A549 treated with Hydrocortisone at 1 μM for 4 hours (cell line): ENCODE data around the gene LAMTOR1. TPM values are rescaled to one million over a fixed set of nuclear protein-coding genes. Genes with fewer than 3 reads are reported as not detected.

Source experiments
- total RNA-seq: library from RNA; stranded (reverse); fragments of 200-300 nt; extraction: Qiagen RNA extraction; gene quantifications from 5 replicates; pipeline ENCODE4 v1.2.3, GENCODE V29; 2022

Gene LAMTOR1
- 119 to 153 TPM (median 143 TPM) in 5 replicates for total RNA-seq

DNA sequence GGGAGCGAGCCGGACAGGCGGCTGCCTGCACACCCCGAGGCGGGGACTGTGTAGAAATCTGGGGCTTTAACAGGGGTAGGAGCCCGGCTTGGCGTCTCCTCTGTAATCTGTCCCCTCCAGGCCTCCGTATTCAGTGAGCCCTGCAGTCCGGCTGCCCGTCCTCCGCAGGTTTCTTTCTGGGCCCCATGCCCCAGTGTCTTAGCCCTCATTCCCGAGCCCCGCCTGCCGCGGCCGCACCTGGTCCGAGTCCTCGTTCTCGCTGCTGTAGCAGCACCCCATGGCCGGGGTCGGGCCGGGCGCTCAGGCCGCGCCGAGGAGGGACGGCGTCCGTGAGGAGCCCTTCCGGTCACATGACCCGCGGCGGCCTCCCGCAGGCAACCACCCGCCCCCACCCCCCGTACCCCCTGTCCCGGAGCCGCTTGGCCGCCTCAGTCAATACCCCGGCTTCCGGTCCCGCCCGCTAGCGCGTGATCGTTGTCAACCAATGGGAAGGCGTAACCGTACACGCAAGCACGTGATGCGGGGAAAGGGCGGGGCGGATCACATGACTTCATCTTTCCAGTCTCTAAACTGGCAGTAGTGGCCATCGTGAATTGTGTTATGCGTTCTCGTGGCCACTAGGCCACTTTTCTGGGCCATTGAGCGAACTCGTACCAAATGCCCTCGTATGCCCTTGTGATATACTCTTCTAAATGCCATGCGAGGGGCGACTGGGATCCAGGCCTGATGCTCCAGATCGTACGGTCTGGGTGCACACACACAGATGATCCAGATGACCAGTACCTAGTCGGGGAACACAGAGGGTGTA, at the start of gene LAMTOR1:
Gene LAMTOR1, minus strand, starts transcription at position 352 of the 808 bp plus-strand sequence. Its CDS starts 73 bp downstream, at position 279.

DNA sequence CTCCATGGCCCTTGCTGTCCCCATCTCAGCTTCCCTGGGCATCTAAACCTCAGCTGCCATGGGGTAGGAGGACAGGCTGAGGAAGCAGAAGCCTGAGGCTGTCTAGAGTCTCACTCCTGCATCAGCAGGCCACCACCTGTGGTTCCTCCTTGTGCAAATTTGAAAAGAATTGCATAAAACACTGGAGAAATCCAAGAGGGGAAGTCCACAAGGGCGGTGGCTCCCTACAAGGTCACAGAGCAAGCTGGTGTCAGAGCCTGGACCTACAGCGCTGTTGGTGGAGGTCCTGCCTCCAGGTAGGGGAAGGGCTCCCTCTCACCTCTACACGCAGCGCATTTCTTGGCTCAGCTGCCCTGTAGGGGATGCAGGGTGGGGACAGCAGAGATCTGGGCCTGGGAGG, 32.4 kb upstream of the LAMTOR1 start, which contains the start of gene FOLR3:
Gene FOLR3, plus strand, starts transcription at position 253 of the 400 bp plus-strand sequence. CDS start 228 bp downstream, outside the sequence.

DNA sequence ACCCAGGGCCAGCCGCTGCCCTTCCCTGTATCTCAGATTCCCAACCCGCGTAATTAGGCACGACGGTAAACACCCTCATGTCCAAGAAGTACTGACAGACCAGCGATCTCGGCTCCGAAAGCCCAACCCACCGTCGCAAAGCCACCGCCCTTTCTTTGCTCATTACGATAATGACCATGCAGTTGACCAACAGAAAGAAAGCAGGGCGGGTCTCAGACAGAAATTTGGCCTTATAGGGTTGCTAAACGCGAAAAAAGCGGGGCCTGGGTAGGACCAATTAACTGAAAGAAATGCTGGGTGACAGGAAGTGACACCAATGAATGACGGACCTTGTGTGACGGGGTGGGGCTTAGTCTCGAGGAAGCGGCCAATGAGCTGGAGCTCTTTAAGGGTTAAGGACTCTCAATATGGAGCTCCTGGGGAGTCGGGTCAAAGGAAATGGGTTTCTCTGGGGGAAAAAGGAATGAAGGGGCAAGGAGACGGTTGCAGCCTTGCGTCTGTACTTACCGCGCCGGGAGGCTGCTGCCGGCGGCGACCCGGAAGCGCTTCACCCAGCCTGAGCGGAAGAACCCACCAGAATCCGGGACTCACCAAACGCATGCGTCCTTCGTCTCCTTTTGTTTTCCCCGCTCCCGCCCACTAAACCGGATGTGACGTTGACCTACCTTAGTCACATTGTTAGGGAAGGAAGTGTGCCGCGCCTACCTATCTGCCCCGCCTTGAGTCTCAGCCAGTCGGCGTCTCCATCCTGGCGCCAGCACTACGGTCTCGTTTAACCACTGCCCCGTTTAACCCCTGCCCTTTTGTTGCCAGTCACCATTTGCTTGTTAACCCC, 9.3 kb upstream of the LAMTOR1 start, which contains the start of gene ANAPC15:
Gene ANAPC15, minus strand, starts transcription at position 553 of the 835 bp plus-strand sequence. CDS start 1,419 bp downstream, outside the sequence.

DNA sequence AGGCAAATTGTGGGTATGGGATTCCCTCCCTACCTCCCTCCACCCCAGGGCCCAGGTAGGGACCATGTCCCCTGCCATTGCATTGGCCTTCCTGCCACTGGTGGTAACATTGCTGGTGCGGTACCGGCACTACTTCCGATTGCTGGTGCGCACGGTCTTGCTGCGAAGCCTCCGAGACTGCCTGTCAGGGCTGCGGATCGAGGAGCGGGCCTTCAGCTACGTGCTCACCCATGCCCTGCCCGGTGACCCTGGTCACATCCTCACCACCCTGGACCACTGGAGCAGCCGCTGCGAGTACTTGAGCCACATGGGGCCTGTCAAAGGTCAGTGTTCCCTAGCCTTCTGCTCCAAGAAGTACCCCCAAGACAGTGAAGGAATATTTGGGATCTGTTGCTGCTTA, 2.8 kb upstream of the LAMTOR1 start, which contains the start of gene TOMT:
Gene TOMT, plus strand, starts transcription at position 37 of the 400 bp plus-strand sequence. Its CDS starts 28 bp downstream, at position 65.

DNA sequence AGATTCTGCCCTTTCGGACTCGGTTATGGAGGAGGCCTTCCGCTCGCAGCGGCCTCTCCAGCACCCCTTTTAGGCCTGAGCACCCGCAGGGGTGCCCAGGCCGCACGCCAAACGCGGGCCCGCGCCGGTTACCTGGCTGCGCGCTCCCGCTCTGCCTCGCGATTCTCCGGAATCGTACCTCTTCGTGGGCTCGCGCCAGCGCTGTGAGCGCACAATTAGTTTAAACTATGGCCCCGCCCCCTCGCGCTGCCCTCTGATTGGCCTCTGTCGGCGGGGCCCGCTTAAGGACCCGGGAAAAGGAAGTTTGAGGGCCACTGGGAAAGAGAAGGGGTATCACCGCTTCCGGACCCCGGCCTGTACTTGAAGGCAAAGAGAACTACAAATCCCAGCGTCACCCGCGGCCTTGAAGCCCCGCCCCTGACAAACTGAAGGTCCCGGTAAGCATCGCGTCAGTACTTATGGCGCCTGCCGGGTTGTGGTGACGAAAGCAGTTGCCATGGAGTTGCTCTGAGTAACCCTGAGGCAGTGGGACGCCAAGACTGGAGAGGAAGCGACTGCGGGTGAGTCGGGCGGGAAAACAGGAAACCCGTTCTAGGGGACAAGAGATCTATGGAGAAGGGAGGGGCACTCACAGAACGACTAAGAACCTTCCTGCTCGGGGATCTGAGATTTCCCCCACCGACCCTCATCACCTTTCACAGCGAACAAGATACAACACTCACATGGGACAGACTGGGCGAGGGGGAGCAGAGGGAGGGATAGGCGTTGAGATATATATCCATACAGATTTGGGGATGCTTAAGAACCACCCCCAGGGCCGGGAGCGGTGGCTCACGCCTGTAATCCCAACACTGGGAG, 22.5 kb downstream of the LAMTOR1 start, which contains the start of the genes LRRC51 and NUMA1:
Gene LRRC51, plus strand, starts transcription at position 525 of the 858 bp plus-strand sequence. CDS start 8,234 bp downstream, outside the sequence.
Gene NUMA1, minus strand, starts transcription at position 217 of the 858 bp plus-strand sequence. CDS start 44,599 bp downstream, outside the sequence.

Other genes with a start within 250 kb of the LAMTOR1 start
- not detected in 5 replicates for gene DEFB131B, start 224.8 kb downstream of the LAMTOR1 start, total RNA-seq
- 2.4 to 4.2 TPM (median 3.3 TPM) in 5 replicates for gene XNDC1N, start 174.7 kb downstream of the LAMTOR1 start, total RNA-seq
- gene RNF121, start 174.3 kb downstream of the LAMTOR1 start, total RNA-seq: 42.9 to 55.1 TPM (median 47.6 TPM) in 5 replicates
- 2.4 to 3.5 TPM (median 2.8 TPM) in 5 replicates for gene IL18BP, start 104.4 kb downstream of the LAMTOR1 start, total RNA-seq
- 51.8 to 68.5 TPM (median 64.2 TPM) in 5 replicates for gene NUMA1, start 22.8 kb downstream of the LAMTOR1 start, total RNA-seq
- 6.1 to 10.9 TPM (median 8.4 TPM) in 5 replicates for gene LRRC51, start 22.4 kb downstream of the LAMTOR1 start, total RNA-seq
- gene TOMT, start 2.6 kb upstream of the LAMTOR1 start, total RNA-seq: not detected in 5 replicates
- 69.2 to 92.6 TPM (median 84.6 TPM) in 5 replicates for gene ANAPC15, start 9.4 kb upstream of the LAMTOR1 start, total RNA-seq
- 0.22 TPM in 1 of 5 replicates, not detected in the others for gene FOLR3, start 32.4 kb upstream of the LAMTOR1 start, total RNA-seq
- gene FOLR1, start 88.8 kb upstream of the LAMTOR1 start, total RNA-seq: 0.14 TPM in 1 of 5 replicates, not detected in the others
- gene FOLR2, start 113.5 kb upstream of the LAMTOR1 start, total RNA-seq: not detected in 5 replicates
- 58.6 to 72.2 TPM (median 68.1 TPM) in 5 replicates for gene INPPL1, start 121.5 kb upstream of the LAMTOR1 start, total RNA-seq
- gene PHOX2A, start 140.9 kb upstream of the LAMTOR1 start, total RNA-seq: not detected in 5 replicates